Tibial artery (tissue), 4 donors: Measurements from ENCODE around the gene CBX4.

Source experiments
- DNase-seq, 2 donors: peaks; one replicate each; pipeline ENCODE4 v3.0.0-alpha.2; 2019
- H3K27ac ChIP-seq, 2 donors: fragments of 200-600 bp; sonication (generic) in 1 of 2; 1 replicate in 1 of 2; 2 replicates in 1 of 2; pipeline ENCODE4 v1.5.1; 2018 to 2019; ENCODE audit warnings: mild to moderate bottlenecking in 1 of 2
- H3K27me3 ChIP-seq, 2 donors: fragments of 200-600 bp; sonication (generic) in 1 of 2; one replicate each; pipeline versions ENCODE4 v1.5.1 to v1.6.0; 2016 to 2019
- H3K36me3 ChIP-seq, 3 donors: fragments of 200-600 bp; sonication (generic) in 2 of 3; one replicate each; pipeline ENCODE4 v1.5.1; 2016 to 2019; ENCODE audit warnings: mild to moderate bottlenecking in 2 of 3
- H3K4me1 ChIP-seq, 4 donors: fragments of 200-600 bp; sonication (generic) in 2 of 4; 1 replicate in 3 of 4; 2 replicates in 1 of 4; pipeline ENCODE4 v1.5.1; 2016 to 2019
- H3K4me3 ChIP-seq, 2 donors: fragments of 200-600 bp; sonication (generic) in 1 of 2; 1 replicate in 1 of 2; 2 replicates in 1 of 2; pipeline ENCODE4 v1.5.1; 2018 to 2019; ENCODE audit warnings: mild to moderate bottlenecking in 2 of 2
- H3K9me3 ChIP-seq, 3 donors: fragments of 200-600 bp; sonication (generic) in 1 of 3; one replicate each; pipeline ENCODE4 v1.5.1; 2016 to 2019
- CTCF ChIP-seq, 2 experiments: fragments of 200-600 bp in 1 of 2; fragments of 450-650 bp in 1 of 2; IDR thresholded peaks; one replicate each; pipeline ENCODE4 v1.5.1; 2017 to 2019; ENCODE audit warnings: antibody characterized with exemption in 2 of 2, mild to moderate bottlenecking in 1 of 2, moderate library complexity in 1 of 2
- intact Hi-C: fragments of 100-400 bp; cut with DNase I; formaldehyde crosslinking; loops from one replicate; pipeline ENCODE4 v1.15.0; 2023; ENCODE audit warnings: low total_unique reads

CBX4 gene

GRCh38 chr17:79791735-79792161 lies 47.5 kb downstream of the CBX4 start:
- no peak for DNase-seq
- Histone ChIP-seq H3K27me3 (peaks cover 20 to 83% of the 10 kb centered on the region in 2 donors), H3K4me3 (no peak overlapping the region), H3K4me1 (peaks cover 0 to 61% (median 41%) of the 10 kb centered on the region in 4 donors), H3K27ac (no peak overlapping the region), H3K9me3 (no peaks in the 10 kb centered on the region), H3K36me3 (no peaks in the 10 kb centered on the region)
- intact Hi-C loops: loop anchor here (2.0 kb wide), 1 partner anchor 49 kb away; no protein-coding TSS in a partner anchor
- TF ChIP-seq CTCF (IDR thresholded peaks at IDR 0.05): no peak

DNA sequence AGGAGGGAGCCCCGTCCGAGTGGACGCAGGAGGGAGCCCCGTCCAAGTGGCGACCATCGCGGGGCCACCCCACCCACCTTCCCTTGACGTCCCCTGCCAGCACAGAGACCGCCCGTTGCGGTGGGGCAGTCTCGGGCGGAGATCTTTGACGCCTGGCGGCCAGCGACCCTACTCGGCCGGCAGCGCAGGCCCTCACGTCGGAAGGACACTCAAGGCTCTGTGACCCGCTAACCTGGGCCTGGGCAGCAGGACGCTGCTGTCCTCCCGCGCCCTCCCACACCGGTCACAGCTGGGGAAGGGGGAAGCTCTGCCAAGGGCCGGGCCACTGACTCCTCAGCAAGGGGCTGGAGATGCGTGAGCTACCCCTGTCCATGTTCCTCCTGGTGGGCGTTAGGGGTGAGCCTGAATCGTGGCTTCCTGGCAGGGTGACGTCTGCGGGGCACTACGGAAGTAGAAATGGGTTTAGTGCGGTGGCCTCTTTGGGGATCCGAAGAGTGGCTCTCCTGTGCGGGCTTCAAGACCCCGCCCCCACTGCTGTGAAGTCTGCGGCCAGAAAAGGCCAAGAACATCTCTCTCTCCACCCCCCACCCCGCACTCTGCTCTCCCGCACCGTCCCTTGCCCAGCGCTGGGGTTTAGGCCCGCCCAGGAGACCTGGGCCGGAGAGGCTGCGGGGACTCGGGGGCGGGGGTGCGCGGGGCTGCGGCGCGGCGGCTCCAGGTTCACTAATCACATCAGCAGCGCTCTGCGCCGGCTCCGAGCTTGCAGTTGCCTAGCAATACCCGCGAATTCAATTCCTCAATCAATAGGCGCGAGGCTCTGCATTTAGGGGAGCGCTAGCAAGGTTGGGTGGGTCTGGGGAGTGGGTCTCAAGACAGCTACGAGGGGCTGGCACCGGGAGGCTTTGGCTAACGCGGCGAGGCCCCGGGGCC lies 48.2 kb downstream of the CBX4 start:
- no peak for TF ChIP-seq CTCF (IDR thresholded peaks at IDR 0.05)
- H3K36me3 ChIP-seq: no peaks in the 10 kb centered on the region
- H3K27ac ChIP-seq: no peak overlapping the region
- no peak for DNase-seq
- no peak overlapping the region for H3K4me3 ChIP-seq
- H3K9me3 ChIP-seq: no peaks in the 10 kb centered on the region
- peaks cover 0 to 54% (median 35%) of the 10 kb centered on the region in 4 donors for H3K4me1 ChIP-seq
- intact Hi-C loops: loop anchor here (2.0 kb wide), 1 partner anchor 50 kb away; no protein-coding TSS in a partner anchor
- H3K27me3 ChIP-seq: peaks cover 20 to 90% of the 10 kb centered on the region in 2 donors

- peaks cover 0 to 49% (median 34%) of the 10 kb centered on the region in 4 donors for H3K4me1 ChIP-seq
- H3K36me3 ChIP-seq: no peaks in the 10 kb centered on the region
- H3K27ac ChIP-seq: no peak overlapping the region
- TF ChIP-seq CTCF (IDR thresholded peaks at IDR 0.05): peak; percentile 65 to 76
- intact Hi-C loops: loop anchor here (2.0 kb wide), 2 partner anchors 51 to 201 kb away; no protein-coding TSS in a partner anchor
- H3K9me3 ChIP-seq: no peaks in the 10 kb centered on the region
- DNase-seq: no peak
- no peak overlapping the region for H3K4me3 ChIP-seq
- H3K27me3 ChIP-seq: peaks cover 20 to 97% of the 10 kb centered on the region in 2 donors
Measured at GRCh38 chr17:79789943-79790804, 49.1 kb downstream of the CBX4 start.

- TF ChIP-seq CTCF (IDR thresholded peaks at IDR 0.05): no peak
- Histone ChIP-seq H3K9me3 (no peaks in the 10 kb centered on the region), H3K36me3 (no peaks in the 10 kb centered on the region), H3K4me1 (peaks cover 0 to 48% (median 34%) of the 10 kb centered on the region in 4 donors), H3K4me3 (no peak overlapping the region), H3K27me3 (peaks cover 20 to 98% of the 10 kb centered on the region in 2 donors), H3K27ac (no peak overlapping the region)
- no peak for DNase-seq
- intact Hi-C loops: loop anchor here (2.0 kb wide), 1 partner anchor 202 kb away; no protein-coding TSS in a partner anchor
Measured at GRCh38 chr17:79788989-79789942, 50.0 kb downstream of the CBX4 start.
